HCT116 (cell line): ENCODE measurements around the gene PMPCB.

Experiments
- CEBPB ChIP-seq: IDR thresholded peaks from 2 replicates; pipeline ENCODE4 v1.6.1; 2012; ENCODE audit warnings: low read depth
- CTCF ChIP-seq, 3 experiments: fragments of 200-600 bp in 1 of 3; sonication (generic) in 1 of 3; IDR thresholded peaks in 2 of 3; conservative IDR thresholded peaks in 1 of 3; 2 replicates each; pipeline ENCODE4 v1.5.1; 2012 to 2017; ENCODE audit warnings: low read depth in 2 of 3, low read length in 2 of 3, antibody characterized with exemption in 1 of 3, borderline replicate concordance in 1 of 3, control low read depth in 1 of 3, mild to moderate bottlenecking in 1 of 3, mixed read lengths in 1 of 3, mixed run types in 1 of 3, moderate library complexity in 1 of 3; ENCODE audit not compliant: insufficient read depth in 1 of 3
- EZH2 ChIP-seq: fragments of 200-600 bp; sonication (generic); IDR thresholded peaks from 2 replicates; pipeline ENCODE4 v1.6.1; 2017; ENCODE audit warnings: antibody characterized with exemption, mixed run types

GRCh38 chr7:103296901-103297836 is at the start of gene PMPCB:
- TF ChIP-seq CEBPB (no peak), CTCF (IDR thresholded peaks at IDR 0.05 in 2 of 3, conservative IDR thresholded peaks at IDR 0.05 in 1 of 3; ENCODE audit: borderline replicate concordance in 1 of 3, insufficient read depth in 1 of 3, low read depth in 2 of 3, low read length in 2 of 3) (peak; percentile 74 to 92 (median 88)), EZH2 (no peak)
